Hematopoietic multipotent progenitor cell treated with erythropoietin and hydrocortisone succinate and interleukin-3 and kit ligand, for 17 days (in vitro differentiated cells): ENCODE data around the gene GLYR1.
A peak's percentile ranks its signal among the peaks of the same experiment; 100 is the strongest.

Experiments used
- DNase-seq: peaks from one replicate; pipeline ENCODE4 v3.0.0-alpha.2; 2015; ENCODE audit warnings: low spot score

GLYR1 gene

DNA sequence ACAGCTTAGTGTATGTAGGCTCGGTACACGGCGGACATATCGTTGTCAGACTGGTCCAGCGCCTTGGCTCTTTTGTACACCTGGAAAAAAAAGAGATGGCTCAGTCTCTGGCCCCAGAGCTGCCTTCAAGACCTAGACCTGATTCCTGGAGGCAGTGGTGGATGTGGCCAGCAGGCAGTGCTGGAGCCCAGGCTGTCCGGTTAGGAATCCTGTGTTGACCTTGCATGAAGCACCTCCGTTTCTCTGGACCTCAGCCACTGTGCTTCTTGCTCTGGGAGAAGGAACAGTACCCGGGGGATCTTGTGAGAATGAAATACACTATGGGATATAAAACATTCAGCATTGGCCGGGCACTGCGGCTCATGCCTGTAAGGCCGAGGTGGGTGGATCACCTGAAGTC, 41.9 kb downstream of the GLYR1 start:
- DNase-seq: no peak

DNA sequence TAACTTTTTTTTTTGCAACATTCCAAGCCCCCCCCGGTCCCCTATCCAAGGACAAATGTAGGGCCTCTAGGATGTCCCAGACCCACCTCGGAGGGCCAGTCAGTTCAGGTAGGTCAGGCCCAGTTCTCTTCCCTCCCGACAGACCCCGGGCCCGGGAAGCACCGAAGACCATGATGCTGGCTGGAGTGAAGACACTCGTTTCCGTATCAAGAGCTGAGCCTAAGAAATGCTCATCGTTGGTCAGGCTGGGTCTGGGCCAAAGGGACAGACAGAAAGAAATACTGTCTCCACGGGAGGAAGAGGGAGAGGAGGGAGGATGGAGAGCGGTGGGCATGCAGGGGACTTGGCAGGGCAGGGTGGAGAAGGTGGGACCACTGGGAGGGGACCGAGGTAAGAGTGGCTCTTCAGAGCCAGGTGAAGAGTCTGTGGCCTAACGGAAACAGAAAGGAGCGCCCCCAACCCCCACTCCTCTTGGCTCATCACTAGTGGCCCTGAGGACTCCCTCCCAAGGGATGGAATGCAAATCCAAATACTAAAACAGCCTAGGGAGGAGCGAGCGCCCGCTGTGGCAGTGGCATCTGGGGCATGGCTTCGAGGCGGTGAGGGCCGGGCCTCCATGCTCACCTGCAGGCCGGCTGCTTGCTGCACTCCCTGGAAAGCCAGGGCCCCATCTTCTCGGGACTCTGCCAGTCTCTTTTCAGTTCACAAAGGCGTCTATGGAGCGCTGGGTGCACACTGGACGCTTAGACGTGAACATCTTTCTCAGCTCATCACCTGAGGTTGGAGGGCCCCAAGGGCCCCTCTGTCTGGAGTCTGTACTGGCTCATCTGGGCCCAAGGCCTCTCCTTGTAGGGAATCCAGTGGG, 43.0 kb downstream of the GLYR1 start:
- DNase-seq: no peak

DNA sequence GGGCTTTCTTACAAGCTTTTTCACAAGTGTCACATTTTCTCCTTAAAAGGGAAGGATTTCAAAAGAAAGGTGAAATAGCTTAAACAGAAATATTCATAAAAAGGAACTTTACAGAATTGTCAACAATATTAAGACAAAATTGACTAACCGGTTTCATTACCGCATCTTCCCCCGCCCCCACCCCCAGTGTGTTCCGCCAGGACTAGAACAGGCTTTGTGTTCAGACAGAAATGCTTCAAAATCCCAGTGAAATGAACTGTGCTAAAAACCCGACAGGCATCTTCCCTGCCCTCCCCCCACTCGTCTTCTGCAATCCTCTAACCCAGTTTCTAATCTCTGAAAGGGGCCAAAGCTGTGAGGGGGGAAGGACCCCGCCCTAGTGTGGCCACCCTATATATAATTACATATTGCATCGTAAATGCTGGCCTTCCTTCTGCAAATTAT, 43.7 kb downstream of the GLYR1 start:
- no peak for DNase-seq

DNA sequence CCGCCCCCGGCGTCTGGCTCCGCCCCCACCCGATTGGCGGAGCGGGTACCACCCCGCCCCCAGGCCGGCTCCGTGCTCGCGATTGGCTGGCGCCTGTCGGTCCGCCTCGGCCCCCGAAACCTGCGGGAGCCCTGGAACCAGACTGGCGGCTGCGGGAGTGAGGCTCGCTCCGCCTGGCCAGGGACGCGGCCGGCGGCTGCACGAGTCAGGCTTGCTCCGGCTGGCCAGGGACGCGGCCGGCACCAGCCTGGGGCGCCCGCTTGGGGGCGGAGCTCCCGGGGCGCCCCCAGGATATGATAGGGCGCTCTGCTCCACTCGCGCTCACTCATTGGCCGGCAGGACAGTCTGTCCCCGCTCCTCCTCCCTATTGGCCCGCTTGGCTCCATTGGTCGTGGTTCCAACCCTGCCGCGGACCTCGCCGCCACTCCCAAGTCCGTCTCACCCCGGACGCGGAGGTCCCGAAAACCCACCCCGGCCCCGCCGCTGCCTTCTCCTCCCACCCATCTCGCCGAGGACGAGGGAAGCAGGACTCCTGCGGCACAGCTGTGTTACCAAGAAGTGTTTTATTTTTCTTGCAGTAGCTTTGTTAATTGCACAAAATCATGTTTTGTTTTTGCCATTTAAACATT, 44.3 kb downstream of the GLYR1 start:
- DNase-seq: peak; percentile 93

DNA sequence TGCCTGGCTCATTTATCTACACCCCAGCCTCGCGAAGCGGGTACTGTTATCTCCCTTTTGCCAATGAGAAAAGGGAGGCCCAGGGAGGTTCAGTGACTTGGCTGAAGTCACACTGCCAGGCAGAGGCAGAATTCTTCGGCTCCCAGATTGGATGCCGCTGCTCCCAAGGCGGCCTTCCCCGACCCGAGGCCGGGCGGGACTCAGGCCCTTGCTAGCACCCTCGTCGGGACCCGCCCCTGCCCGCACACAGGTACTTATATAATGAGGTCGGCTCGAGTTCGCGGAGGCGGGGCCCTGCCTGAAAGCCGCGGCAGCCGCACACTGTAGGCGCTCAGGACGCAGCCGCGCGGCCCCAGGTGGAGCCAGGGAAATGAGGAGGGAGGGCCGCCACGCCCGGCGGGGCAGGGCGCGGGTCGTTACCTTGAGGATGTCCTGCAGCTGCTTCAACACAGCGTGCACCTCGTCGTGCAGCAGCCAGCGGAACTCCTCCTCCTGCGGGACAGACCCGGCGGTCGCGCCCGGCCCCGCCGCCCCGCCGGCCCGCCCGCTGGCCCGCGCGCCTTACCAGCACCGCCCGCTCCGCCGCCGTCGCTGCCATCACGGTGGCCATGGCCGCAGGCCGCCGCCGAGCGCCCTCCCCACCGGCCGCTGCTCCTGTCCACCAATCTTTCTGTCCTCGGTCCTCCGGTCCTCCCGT, 45.0 kb downstream of the GLYR1 start, which contains the start of gene ROGDI:
Gene ROGDI, minus strand, starts transcription at position 672 of the 697 bp plus-strand sequence. Its CDS starts 62 bp downstream, at position 610.
- peak; percentile 79 for DNase-seq

DNA sequence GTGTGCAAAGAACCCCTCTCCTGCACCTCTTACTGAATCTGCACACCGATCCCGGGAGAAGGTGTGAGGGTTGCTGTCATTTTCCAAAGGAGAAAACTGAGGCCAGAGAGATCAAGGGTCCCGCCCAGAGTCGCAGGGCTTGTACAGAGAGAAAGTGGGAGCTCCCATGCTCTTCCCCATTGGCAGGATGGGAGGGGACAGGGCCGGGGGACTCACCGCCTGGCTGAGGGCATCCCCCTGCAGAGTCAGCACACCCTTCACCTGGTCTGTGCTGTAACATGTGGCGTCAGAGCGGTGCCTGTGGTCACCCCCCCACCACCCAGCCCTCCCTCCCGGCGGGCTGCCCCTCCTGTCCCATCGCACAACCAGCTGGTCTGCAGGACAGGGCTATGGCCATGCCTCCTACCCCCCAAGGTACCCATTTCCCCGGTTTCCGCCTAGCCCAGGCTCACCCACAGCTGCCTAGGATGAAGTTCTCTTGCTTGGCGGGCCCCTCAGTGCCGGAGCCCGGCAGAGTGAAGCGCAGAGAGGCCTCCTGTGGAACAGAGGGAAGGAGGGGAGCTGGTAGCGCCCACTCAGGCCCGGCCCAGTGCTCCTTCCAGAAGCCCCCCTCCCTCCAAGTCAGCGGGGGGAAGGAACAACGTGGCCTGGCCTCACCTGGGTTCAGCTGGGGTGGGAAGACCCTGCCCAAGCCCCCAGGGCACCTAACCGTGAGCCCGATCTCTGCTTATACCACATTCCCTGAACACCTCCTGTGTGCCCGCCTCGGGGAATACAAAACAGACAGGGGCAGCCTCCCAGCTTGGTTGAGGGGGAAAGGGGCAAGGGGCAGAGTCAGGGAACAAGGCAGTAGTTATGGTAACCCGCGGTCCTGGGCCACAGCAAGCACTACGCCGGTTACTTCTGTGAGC, 45.8 kb downstream of the GLYR1 start:
- no peak for DNase-seq

DNA sequence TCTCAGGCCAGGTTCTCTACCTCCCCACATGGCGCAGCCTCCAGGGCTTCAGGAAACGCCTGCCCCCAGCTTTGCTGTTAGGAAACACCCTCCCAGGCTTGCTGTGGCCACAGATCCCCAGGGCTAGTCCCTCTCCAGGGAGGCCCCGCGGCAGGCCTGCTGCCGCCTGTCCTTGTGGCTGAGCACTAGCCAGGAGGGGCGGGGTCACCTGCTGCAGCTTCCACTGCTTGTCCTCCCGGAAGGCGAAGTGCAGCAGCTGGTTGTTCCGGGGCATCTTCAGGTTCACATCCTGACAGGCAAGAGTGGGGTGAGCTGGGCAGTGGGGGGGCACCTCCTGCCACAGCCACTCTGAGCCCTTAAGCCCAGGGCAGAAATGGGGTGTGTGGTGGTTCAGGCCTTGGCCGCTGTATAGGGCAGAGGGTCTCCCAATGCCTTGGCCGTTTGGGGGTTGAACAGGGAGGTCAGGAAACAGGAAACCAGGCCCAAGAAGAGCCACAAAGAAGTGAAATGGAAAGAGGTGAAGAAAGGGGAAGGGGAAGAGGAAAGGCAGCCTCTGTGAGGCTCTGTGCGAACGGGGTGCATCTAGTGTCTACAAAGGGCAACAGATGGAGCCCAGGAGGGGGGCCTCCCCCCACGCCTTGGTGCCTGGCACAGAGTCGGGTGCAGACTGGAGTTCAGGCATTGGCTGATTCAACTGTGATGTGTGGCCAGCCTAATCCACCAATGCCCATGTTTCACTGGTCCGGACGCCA, 46.6 kb downstream of the GLYR1 start:
- DNase-seq: no peak

DNA sequence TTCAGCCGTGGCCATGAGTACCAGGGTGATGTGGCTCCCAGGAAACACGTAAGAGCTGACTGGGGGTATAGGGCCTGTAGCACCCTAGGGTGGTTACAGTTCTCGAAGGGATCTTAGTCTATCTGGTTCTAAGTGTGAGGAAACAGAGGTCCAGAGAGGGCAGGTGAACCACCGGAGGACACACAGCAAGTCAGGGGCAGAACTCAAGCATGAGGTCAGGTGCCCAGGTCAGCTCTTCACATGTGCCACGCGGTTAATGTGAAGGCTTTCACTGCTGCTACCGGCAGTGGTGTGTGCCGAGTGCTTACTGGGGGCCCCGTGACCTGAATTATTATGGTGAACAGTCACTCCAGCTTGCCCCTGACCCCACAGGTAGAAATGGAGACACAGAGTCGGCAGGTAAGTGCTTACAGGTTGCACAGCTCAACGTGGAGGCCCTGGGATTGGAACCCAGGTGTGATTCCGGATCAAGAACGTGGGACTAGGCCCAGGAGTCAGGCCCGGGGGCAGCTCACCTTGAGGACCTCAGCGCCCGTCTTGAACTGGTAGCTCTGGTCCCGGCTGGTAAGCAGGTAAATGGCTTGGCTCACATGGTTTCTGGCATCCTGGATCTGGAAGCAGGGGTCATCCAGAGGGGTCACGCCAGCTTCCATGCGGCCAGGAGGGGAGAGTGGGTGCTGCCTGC, 47.8 kb downstream of the GLYR1 start:
- no peak for DNase-seq

DNA sequence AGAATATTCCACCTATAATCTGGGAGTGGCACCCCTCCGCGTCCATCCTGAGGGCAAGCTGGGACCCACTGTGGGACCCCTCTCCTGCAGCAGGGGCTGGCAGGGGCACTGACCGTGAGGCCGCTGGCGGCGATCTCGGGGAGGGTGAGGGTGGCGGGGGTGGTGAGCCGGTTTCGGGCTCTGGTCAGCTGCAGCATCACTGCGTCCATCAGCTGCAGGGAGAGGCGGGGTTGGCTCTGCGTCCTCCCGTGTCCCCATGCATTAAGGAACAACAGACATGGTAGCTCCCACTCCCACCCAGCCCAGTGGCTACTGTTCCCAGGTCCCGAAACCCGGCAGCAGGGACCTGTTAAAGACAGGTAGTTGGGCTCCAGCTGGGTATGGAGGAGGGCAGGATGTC, 48.6 kb downstream of the GLYR1 start:
- DNase-seq: no peak

DNA sequence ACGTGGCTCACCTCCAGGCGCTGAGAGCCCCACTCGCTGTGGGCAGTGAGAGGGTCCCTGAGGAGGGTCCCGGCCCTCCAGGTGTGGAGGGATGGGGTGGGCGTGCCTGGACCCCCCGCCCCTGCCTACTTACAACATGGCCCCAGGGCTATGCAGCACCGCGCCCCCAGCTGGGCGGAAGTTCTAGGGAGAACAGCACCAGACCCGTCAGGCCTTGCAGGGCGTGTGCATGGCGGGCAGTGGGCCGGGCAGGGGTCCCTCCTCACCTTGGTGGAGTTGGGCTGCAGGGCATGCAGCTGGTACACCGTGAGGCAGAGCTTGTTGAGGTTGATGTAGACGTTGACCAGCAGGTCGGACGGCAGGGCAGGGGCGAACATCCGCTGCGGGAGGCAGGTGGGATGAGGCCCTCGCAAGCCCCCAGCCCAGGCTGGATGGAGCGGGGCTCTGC, 49.3 kb downstream of the GLYR1 start:
- no peak for DNase-seq

DNA sequence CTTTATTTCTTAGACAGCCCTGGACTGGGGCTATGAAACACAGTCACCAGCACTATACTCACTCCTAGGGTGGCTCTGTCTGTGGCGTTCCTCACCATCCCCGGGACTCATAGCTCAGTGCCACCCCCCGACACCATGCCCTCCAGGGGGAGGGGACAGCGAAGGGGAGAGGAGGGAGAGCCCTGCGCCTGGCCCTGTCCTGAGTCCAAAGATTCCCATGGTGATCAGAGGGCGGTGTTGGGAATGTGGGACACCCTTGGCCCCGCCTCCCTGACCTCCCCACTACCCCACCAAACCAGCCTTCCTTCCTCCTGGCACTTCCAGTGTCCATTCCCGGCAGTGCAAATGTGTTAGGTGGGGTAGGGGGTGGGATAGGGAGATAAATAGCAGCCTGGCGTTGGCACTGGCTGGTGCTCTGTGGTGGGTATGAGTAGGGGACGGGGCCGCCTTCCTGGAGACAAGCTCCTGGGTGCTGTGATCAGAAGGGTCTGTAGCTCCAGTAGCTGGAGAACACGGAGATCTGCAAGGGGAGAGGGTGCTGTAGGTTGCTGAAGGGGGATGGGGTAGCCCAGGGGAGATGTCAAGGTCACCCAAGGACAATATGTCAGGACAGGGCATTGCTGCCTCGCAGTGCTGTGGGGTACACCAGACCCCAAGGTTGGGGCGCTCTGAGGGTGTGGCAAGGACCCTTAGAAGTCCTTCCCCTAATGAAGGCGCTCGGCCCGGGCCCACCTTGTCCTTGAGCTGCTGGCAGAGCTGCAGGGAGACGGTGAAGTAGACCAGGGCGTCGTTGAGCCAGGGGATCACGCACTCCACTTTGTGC, 49.9 kb downstream of the GLYR1 start:
- DNase-seq: no peak

DNA sequence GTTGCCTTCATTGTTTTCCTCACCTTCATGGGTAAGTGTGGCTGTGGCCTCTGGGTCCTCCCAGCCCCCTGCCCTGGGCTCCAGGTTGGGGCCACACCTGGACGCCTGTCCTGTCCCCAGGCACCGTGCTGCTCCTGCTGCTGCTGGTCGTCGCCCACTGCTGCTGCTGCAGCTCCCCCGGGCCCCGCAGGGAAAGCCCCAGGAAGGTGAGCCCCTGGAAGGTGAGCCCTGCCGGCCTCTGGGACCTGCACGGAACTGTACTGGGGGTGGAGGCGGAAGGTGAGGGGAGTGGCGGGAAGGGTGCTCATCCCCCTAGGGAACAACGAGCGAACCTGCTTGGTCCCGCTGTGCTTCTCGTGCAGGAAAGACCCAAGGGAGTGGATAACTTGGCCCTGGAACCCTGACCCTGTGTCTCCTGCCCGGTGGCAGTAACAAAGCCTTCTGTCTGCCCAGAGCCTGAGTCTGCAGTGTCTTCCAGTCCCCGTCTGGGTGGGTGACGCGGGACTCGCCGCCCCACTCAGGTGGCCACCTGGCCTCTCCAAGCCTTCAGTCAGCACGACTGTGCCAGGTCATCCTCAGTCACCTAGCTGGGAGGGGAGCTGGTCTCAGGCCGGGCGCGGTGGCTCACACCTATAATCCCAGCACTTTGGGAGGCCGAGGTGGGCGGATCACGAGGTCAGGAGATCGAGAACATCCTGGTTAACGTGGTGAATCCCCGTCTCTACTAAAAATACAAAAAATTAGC, 51.1 kb downstream of the GLYR1 start:
- DNase-seq: no peak

DNA sequence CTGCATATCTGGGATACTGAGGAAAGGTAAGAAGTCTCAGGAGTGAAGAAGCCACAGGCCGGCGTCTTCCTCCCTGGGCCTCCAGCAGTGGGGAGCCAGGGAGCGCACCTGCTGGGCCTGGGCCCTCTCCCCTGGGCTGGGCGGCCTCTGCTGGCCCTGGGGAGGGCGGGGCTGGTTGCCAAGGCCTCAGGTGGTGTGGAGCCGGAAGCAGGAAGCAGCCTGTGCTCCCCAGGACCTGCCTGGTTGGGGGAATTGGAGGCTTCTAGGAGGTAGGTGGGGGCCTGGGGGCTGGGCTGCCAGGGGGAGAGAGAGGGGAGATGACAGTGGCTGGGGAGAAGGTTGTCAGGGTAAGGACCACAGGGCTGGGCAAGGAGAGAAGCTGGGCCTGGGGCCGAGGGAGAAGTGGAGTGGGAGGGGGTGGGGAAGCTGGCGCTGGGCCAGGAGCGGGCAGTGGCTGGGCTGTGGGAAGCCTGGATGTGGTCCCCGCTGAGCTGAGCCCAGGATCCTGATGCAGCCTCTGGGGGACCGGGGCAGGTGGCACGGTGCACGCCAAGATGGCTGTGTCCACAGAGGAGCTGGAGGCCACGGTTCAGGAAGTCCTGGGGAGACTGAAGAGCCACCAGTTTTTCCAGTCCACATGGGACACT, 51.8 kb downstream of the GLYR1 start, which contains the start of gene SMIM22:
Gene SMIM22, plus strand, starts transcription at position 189 of the 647 bp plus-strand sequence. Its CDS starts 366 bp downstream, at position 555.
- DNase-seq: no peak

DNA sequence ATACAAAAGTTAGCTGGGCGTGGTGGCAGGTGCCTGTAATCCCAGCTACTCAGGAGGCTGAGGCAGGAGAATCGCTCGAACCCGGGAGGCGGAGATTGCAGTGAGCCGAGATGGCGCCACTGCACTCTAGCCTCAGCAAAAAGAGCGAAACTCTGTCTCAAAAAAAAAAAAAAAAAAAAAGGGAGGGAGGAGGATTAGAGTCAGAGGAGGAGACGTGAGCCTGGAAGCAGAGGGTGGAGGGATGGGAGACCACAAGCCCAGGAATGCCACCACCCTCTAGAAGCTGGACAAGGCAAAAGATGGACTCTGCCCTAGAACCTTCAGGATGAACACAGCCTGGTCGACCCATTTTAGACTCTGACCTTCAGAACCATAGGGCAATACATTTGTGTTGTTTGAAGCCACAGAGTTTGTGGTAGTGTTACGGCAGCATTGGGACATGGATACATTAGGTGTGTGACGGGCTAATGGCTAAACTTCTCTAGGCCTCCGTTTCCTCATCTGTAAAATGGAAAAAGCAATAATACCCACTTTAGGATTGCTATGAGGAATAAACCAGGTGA, 54.1 kb downstream of the GLYR1 start:
- no peak for DNase-seq

DNA sequence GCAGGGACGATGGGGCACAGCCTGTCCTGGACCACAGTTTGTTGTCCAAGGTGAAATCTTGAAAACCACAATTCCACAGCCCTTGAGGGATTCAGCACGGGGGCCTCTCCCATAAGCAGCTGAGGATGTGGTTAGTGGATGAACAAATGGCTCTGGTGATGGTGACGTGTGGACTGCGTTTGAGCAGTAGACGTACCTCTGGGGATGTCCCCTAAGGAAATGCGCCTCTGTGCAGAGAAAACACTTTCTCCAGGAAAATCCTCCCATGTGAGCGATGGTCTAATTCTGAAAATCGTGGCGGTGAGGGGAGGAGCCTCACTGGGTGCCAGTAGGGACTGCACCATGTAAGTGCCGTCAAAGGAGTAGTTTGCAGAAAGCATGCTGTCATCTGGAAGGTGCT, 56.2 kb downstream of the GLYR1 start:
- no peak for DNase-seq

DNA sequence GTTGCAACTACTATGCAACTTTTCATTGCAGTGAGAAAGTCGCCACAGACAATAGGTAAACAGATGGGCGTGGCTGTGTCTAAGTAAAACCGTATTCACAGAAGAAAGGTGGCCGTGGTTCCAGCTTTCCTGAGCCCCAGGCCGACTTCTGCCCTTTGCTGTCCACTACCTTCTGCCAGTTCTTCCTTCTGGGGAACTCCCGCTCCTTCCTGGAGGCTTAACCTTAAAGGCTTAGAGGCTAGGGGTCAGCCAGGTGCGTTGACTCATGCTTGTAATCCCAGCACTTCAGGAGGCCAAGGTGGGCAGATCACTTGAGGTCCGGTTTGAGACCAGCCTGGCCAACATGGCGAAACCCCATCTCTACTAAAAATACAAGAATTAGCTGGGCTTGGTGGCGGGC, 56.8 kb downstream of the GLYR1 start:
- no peak for DNase-seq

DNA sequence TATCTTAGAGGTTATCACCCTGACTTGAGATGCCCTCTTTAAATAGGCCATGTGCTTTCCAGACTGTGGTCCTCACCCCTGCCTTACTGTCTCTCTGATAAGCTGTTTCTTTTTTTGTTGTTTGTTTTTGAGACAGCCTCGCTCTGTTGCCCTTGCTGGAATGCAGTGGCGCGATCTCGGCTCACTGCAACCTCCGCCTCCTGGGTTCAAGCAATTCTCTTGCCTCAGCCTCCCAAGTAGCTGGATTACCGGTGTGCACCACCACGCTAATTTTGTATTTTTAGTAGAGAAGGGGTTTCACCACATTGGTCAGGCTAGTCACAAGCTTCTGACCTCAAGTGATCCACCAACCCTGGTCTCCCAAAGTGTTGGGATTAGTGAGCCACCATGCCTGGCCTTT, 58.2 kb downstream of the GLYR1 start:
- no peak for DNase-seq

DNA sequence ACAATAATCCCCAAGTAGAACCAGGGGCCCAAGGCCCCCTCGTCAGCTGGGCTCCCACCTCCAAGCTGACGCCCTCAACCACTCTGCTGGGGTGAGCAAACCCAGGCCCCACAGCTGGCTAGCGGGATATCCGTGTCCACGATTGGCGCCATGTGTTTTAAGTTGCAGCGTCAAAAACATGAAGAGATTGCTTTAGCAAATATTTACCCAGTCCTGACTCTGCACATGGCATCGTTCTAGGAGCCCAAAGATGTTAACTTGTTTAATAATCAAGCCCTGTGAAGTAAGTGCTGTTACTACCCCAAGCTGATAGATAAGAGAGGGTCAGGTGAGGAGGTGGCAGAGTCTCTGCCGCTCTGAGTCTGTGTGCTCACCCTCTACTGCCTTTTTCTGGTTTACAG, 58.6 kb downstream of the GLYR1 start:
- DNase-seq: no peak
